ENCODE results near the gene CHM. TPM values are rescaled to one million over a fixed set of nuclear protein-coding genes. Genes with fewer than 3 reads are reported as not detected.

CHM gene
- total RNA-seq, 1 donor from 2014 or later: 33.3 TPM

- Mint-ChIP-seq H3K4me1 (ENCODE audit: low read depth, unreplicated experiment) (peaks cover 14% of the 10 kb centered on the region), H3K27ac (ENCODE audit: unreplicated experiment) (peak overlapping the region; percentile 79), H3K9me3 (ENCODE audit: unreplicated experiment) (no peaks in the 10 kb centered on the region), H3K36me3 (ENCODE audit: low read depth, unreplicated experiment) (peaks cover 3% of the 10 kb centered on the region), H3K4me3 (ENCODE audit: unreplicated experiment) (no peak overlapping the region), H3K27me3 (ENCODE audit: low read depth, unreplicated experiment) (no peaks in the 10 kb centered on the region)
- Histone ChIP-seq H3K27me3 (ENCODE audit: insufficient read depth, low read length) (no peaks in the 10 kb centered on the region), H4K20me1 (ENCODE audit: insufficient read depth, low read length) (no peaks in the 10 kb centered on the region), H3K4me3 (ENCODE audit: insufficient read depth, low read depth, low read length) (no peak overlapping the region), H3K4me2 (ENCODE audit: low read length) (no peak overlapping the region), H2AFZ (ENCODE audit: low read depth, low read length) (no peak overlapping the region), H3K36me3 (ENCODE audit: insufficient read depth, low read length) (no peaks in the 10 kb centered on the region), H3K9me3 (ENCODE audit: insufficient read depth, low read depth, low read length) (no peaks in the 10 kb centered on the region), H3K79me2 (ENCODE audit: insufficient read depth, low read length) (no peaks in the 10 kb centered on the region), H3K27ac (ENCODE audit: low read depth, low read length) (no peak overlapping the region), H3K9ac (ENCODE audit: low read length) (no peak overlapping the region), H3K4me1 (ENCODE audit: insufficient read depth, low read length) (no peaks in the 10 kb centered on the region)
- TF ChIP-seq CTCF (IDR thresholded peaks at IDR 0.05; ENCODE audit: insufficient read depth, low read depth, low read length) (no peak), EZH2 (IDR thresholded peaks at IDR 0.05; ENCODE audit: insufficient read depth, low read length) (no peak)
- DNase-seq (ENCODE audit: low read depth): no peak
- peak; percentile 91 for FAIRE-seq
Observed at GRCh38 chrX:85897362-85898126, 149.8 kb downstream of the CHM start.

- Mint-ChIP-seq H3K27ac (ENCODE audit: unreplicated experiment) (no peak overlapping the region), H3K27me3 (ENCODE audit: low read depth, unreplicated experiment) (no peaks in the 10 kb centered on the region), H3K9me3 (ENCODE audit: unreplicated experiment) (no peaks in the 10 kb centered on the region), H3K36me3 (ENCODE audit: low read depth, unreplicated experiment) (no peaks in the 10 kb centered on the region), H3K4me1 (ENCODE audit: low read depth, unreplicated experiment) (no peaks in the 10 kb centered on the region), H3K4me3 (ENCODE audit: unreplicated experiment) (no peak overlapping the region)
- no peak for TF ChIP-seq CTCF (IDR thresholded peaks at IDR 0.05; ENCODE audit: insufficient read depth, low read depth, low read length)
- TF ChIP-seq EZH2 (IDR thresholded peaks at IDR 0.05; ENCODE audit: insufficient read depth, low read length): no peak
- no peak for DNase-seq (ENCODE audit: low read depth)
- Histone ChIP-seq H3K79me2 (ENCODE audit: insufficient read depth, low read length) (no peaks in the 10 kb centered on the region), H3K27ac (ENCODE audit: low read depth, low read length) (no peak overlapping the region), H2AFZ (ENCODE audit: low read depth, low read length) (no peak overlapping the region), H3K4me1 (ENCODE audit: insufficient read depth, low read length) (no peaks in the 10 kb centered on the region), H3K27me3 (ENCODE audit: insufficient read depth, low read length) (no peaks in the 10 kb centered on the region), H3K36me3 (ENCODE audit: insufficient read depth, low read length) (no peaks in the 10 kb centered on the region), H3K4me2 (ENCODE audit: low read length) (no peak overlapping the region), H3K4me3 (ENCODE audit: insufficient read depth, low read depth, low read length) (no peak overlapping the region), H3K9ac (ENCODE audit: low read length) (no peak overlapping the region), H3K9me3 (ENCODE audit: insufficient read depth, low read depth, low read length) (no peaks in the 10 kb centered on the region), H4K20me1 (ENCODE audit: insufficient read depth, low read length) (no peaks in the 10 kb centered on the region)
- FAIRE-seq: peak; percentile 91
Observed at GRCh38 chrX:85882601-85883000, 164.8 kb downstream of the CHM start.

- FAIRE-seq: no peak
- H3K79me2 ChIP-seq (ENCODE audit: insufficient read depth, low read length): no peaks in the 10 kb centered on the region
- peaks cover 12% of the 10 kb centered on the region for H3K36me3 Mint-ChIP-seq (ENCODE audit: low read depth, unreplicated experiment)
Observed at GRCh38 chrX:85870585-85870984, 176.8 kb downstream of the CHM start.

More at GRCh38 chrX:85870585-85870984, 176.8 kb downstream of the CHM start:
- no peaks in the 10 kb centered on the region for H3K27me3 ChIP-seq (ENCODE audit: insufficient read depth, low read length)
- Mint-ChIP-seq H3K9me3 (ENCODE audit: unreplicated experiment) (no peaks in the 10 kb centered on the region), H3K27me3 (ENCODE audit: low read depth, unreplicated experiment) (no peaks in the 10 kb centered on the region), H3K4me3 (ENCODE audit: unreplicated experiment) (no peak overlapping the region), H3K27ac (ENCODE audit: unreplicated experiment) (no peak overlapping the region), H3K4me1 (ENCODE audit: low read depth, unreplicated experiment) (no peaks in the 10 kb centered on the region)
- DNase-seq (ENCODE audit: low read depth): no peak
- H2AFZ ChIP-seq (ENCODE audit: low read depth, low read length): no peak overlapping the region
- H3K4me1 ChIP-seq (ENCODE audit: insufficient read depth, low read length): no peaks in the 10 kb centered on the region
- H3K4me3 ChIP-seq (ENCODE audit: insufficient read depth, low read depth, low read length): no peak overlapping the region
- no peak overlapping the region for H3K9ac ChIP-seq (ENCODE audit: low read length)
- H3K36me3 ChIP-seq (ENCODE audit: insufficient read depth, low read length): no peaks in the 10 kb centered on the region
- no peaks in the 10 kb centered on the region for H3K9me3 ChIP-seq (ENCODE audit: insufficient read depth, low read depth, low read length)
- no peak for TF ChIP-seq CTCF (IDR thresholded peaks at IDR 0.05; ENCODE audit: insufficient read depth, low read depth, low read length)
- TF ChIP-seq EZH2 (IDR thresholded peaks at IDR 0.05; ENCODE audit: insufficient read depth, low read length): no peak
- no peak overlapping the region for H3K27ac ChIP-seq (ENCODE audit: low read depth, low read length)
- no peaks in the 10 kb centered on the region for H4K20me1 ChIP-seq (ENCODE audit: insufficient read depth, low read length)
- H3K4me2 ChIP-seq (ENCODE audit: low read length): no peak overlapping the region
